ENCODE data around the gene RACGAP1.

RACGAP1 gene

DNA sequence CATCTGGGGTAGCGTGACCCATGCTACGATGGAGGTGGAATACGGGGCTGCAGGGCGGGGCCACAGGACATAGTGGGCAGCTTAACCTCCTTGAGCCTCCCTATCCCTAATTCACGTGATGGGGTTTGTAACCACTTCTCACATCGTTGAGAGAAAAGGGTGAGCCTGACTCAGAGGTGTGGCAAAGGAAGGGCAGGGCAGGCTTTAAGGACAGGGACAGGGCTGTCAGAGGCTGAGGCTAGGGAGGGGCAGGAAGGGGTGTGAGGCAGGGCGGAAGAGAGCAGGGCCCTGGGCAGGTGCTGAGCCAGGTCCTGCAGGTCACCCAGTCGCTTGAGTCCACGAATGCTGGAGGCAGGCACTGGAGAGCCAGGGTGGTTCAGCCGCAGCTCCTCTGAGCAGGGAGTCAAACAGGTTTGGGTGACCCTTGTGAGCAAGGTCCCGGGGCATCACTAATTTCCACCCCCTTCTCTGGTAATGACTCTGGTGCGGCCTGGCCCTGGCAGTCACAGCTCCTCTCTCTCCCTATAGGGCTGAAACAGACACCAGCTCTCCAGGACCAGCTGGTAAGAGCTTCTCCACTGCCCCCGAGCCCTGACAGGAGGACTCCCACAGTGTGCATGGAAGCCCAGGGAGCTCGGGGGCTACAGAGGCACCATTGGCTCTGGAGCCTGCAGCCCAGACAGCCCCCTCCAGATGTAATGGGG, 82.2 kb downstream of the RACGAP1 start:
- TF ChIP-seq, protein P1, sequence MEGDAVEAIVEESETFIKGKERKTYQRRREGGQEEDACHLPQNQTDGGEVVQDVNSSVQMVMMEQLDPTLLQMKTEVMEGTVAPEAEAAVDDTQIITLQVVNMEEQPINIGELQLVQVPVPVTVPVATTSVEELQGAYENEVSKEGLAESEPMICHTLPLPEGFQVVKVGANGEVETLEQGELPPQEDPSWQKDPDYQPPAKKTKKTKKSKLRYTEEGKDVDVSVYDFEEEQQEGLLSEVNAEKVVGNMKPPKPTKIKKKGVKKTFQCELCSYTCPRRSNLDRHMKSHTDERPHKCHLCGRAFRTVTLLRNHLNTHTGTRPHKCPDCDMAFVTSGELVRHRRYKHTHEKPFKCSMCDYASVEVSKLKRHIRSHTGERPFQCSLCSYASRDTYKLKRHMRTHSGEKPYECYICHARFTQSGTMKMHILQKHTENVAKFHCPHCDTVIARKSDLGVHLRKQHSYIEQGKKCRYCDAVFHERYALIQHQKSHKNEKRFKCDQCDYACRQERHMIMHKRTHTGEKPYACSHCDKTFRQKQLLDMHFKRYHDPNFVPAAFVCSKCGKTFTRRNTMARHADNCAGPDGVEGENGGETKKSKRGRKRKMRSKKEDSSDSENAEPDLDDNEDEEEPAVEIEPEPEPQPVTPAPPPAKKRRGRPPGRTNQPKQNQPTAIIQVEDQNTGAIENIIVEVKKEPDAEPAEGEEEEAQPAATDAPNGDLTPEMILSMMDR (conservative IDR thresholded peaks at IDR 0.05), result no peak
- H3K27ac ChIP-seq, result no peak overlapping the region

DNA sequence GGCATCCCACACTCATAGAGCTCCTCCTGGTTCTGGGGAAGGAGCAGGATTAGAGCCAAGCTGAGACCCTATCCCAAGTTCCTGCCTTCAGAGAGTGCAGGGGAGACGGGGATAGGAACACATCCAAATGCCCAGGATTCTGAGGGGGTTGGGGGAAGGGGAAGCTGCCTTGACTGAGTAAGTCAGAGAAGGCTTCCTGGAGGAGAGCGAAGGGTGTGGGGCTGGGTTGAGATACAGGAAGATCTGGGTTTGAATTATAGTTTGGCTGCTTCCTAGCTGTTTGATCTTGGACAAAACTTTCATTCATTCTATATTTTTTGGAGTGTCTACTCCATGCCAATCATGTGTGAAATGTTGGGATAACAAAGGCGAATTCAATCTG, 82.8 kb downstream of the RACGAP1 start:
- TF ChIP-seq, protein P1 (conservative IDR thresholded peaks at IDR 0.05), result no peak
- H3K27ac ChIP-seq, result no peak overlapping the region

DNA sequence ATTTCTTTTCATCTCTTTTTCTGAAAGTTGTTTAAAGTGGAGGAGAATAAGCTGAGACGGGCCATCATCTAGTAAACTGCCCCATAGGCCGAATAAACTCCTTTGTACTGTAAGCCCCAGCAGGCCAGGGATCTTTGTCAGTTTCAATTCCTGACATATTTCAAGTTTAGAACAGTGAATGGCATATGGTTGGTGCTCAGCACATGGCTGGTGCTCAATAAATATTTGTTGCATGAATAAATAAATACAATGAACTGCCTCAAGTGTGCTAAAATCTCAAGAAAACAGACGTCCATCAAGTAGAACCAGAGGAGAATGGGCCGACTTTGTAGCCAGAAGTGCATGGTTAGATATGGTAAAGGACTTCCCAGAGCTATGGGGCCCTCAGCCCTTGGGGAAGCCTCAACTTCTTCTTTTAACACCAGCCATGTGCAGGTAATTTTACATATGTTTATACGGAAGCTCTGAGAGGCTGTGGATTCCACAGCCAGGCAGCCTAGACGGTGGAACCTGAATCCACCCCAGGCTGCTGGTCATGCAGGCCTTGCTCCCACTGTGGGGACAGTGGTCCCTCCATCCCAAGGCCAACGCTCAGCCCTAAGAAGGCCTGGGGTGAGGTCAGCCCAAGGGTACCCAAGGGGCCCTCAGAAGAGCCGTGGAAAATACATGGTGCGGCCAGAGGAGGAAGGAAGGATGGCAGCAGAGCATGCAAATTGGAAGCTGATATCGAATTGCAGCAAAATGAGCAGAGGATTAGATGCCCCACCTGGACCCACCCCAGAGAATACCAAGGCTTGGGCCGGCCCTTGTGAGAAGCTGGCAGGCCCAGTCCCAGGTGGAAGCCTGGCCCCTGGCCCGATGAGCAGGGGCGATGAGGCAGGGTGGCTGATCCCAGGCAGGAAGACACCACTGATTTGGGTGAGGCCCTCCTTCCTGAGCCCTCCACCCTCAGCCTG, 83.5 kb downstream of the RACGAP1 start:
- TF ChIP-seq, protein P1 (conservative IDR thresholded peaks at IDR 0.05), result no peak
- no peak overlapping the region for H3K27ac ChIP-seq

DNA sequence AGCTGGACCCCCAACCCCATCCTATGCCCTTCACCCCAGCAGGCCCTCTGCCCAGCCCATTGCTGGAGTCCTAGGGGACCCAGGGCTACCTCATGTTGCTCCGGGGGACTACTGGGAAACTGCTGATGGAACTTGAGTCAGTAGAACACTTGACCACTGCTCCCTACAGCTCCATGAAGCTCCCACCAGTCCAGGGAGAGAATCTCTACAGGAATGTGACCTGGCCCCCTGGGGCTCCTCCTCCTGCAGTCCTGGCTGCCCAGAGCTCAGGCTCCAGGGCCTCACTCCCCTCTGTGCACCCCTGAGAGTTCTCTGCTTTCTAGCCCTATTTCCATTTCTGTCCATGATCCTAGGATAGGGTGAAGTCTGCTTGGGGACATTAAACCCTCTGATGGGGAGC, 85.6 kb downstream of the RACGAP1 start:
- TF ChIP-seq, protein P1 (conservative IDR thresholded peaks at IDR 0.05), result no peak
- no peak overlapping the region for H3K27ac ChIP-seq

DNA sequence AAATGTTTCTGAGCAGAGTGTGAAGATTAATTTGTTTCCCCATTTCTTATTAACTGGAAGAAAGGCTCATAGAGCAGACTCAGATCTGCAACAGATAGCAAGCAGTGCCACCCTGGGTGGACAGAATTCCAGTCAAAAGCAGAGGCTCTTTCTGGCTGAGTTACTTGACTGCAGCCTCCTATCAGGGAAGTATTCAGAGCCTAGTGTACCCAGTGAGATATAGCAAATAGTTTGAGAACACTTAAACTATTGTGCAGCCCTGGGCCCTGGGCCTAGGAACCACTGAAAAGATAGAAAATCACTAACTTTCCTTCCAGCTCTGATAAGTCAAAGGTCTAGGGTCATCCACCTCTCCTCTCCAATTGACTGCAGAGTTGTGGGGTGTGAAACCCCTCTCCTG, 86.0 kb downstream of the RACGAP1 start:
- H3K27ac ChIP-seq, result no peak overlapping the region
- TF ChIP-seq, protein P1 (conservative IDR thresholded peaks at IDR 0.05), result no peak
